Duodenal mucosa (tissue), 2 donors: ENCODE measurements around the gene ROBO1.

Source experiments
- H3K27ac ChIP-seq: one replicate; pipeline ENCODE4 v1.7.0; 2013; ENCODE audit warnings: low read depth, low read length
- H3K27me3 ChIP-seq, 2 donors: one replicate each; pipeline ENCODE4 v1.7.0; 2013; ENCODE audit warnings: low read length in 2 of 2, control low read depth in 1 of 2; ENCODE audit not compliant: insufficient read depth in 2 of 2, control insufficient read depth in 1 of 2
- H3K36me3 ChIP-seq, 2 donors: one replicate each; pipeline ENCODE4 v1.7.0; 2013; ENCODE audit warnings: low read length in 2 of 2, control low read depth in 1 of 2; ENCODE audit not compliant: insufficient read depth in 2 of 2, control insufficient read depth in 1 of 2
- H3K4me1 ChIP-seq, 2 donors: one replicate each; pipeline ENCODE4 v1.7.0; 2013; ENCODE audit warnings: low read length in 2 of 2, control low read depth in 1 of 2; ENCODE audit not compliant: insufficient read depth in 2 of 2, control insufficient read depth in 1 of 2
- H3K4me3 ChIP-seq, 2 donors: one replicate each; pipeline ENCODE4 v1.7.0; 2013; ENCODE audit warnings: low read length in 2 of 2, low read depth in 1 of 2
- H3K9ac ChIP-seq, 2 donors: one replicate each; pipeline ENCODE4 v1.7.0; 2013; ENCODE audit warnings: low read length in 2 of 2, low read depth in 1 of 2
- H3K9me3 ChIP-seq, 2 donors: one replicate each; pipeline ENCODE4 v1.7.0; 2013; ENCODE audit warnings: low read length in 2 of 2, control low read depth in 1 of 2; ENCODE audit not compliant: control insufficient read depth in 1 of 2

ROBO1 gene

GRCh38 chr3:78974181-78974790 is 793.5 kb downstream of the ROBO1 start:
- Histone ChIP-seq H3K4me1 (no peaks in the 10 kb centered on the region), H3K36me3 (no peaks in the 10 kb centered on the region), H3K9me3 (no peaks in the 10 kb centered on the region), H3K9ac (no peak overlapping the region), H3K27ac (no peak overlapping the region), H3K4me3 (no peak overlapping the region), H3K27me3 (no peaks in the 10 kb centered on the region)

- Histone ChIP-seq H3K9me3 (no peaks in the 10 kb centered on the region), H3K4me3 (no peak overlapping the region), H3K36me3 (no peaks in the 10 kb centered on the region), H3K9ac (no peak overlapping the region), H3K27ac (no peak overlapping the region), H3K4me1 (no peaks in the 10 kb centered on the region), H3K27me3 (no peaks in the 10 kb centered on the region)
Observed at GRCh38 chr3:78972617-78973301, 795.0 kb downstream of the ROBO1 start.

- H3K4me1 ChIP-seq: no peaks in the 10 kb centered on the region
Observed at GRCh38 chr3:78970656-78971055, 797.1 kb downstream of the ROBO1 start.

GRCh38 chr3:78969483-78969882 is 798.3 kb downstream of the ROBO1 start:
- Histone ChIP-seq H3K4me1 (no peaks in the 10 kb centered on the region), H3K27ac (no peak overlapping the region), H3K9me3 (no peaks in the 10 kb centered on the region), H3K4me3 (no peak overlapping the region), H3K36me3 (no peaks in the 10 kb centered on the region), H3K9ac (no peak overlapping the region), H3K27me3 (no peaks in the 10 kb centered on the region)

More at GRCh38 chr3:78970656-78971055, 797.1 kb downstream of the ROBO1 start:
- Histone ChIP-seq H3K27ac (no peak overlapping the region), H3K9ac (no peak overlapping the region), H3K27me3 (no peaks in the 10 kb centered on the region), H3K9me3 (no peaks in the 10 kb centered on the region), H3K36me3 (no peaks in the 10 kb centered on the region), H3K4me3 (no peak overlapping the region)

- Histone ChIP-seq H3K27me3 (no peaks in the 10 kb centered on the region), H3K4me1 (no peaks in the 10 kb centered on the region), H3K4me3 (no peak overlapping the region), H3K27ac (no peak overlapping the region), H3K9me3 (no peaks in the 10 kb centered on the region), H3K9ac (no peak overlapping the region), H3K36me3 (no peaks in the 10 kb centered on the region)
Observed at GRCh38 chr3:78967061-78967460, 800.7 kb downstream of the ROBO1 start.

GRCh38 chr3:78963771-78964170 is 804.0 kb downstream of the ROBO1 start:
- H3K36me3 ChIP-seq: no peaks in the 10 kb centered on the region
- no peaks in the 10 kb centered on the region for H3K4me1 ChIP-seq
- no peak overlapping the region for H3K9ac ChIP-seq
- H3K9me3 ChIP-seq: no peaks in the 10 kb centered on the region
- no peak overlapping the region for H3K4me3 ChIP-seq
- H3K27me3 ChIP-seq: no peaks in the 10 kb centered on the region
- no peak overlapping the region for H3K27ac ChIP-seq

GRCh38 chr3:78957456-78957855 is 810.3 kb downstream of the ROBO1 start:
- Histone ChIP-seq H3K9me3 (no peaks in the 10 kb centered on the region), H3K4me1 (no peaks in the 10 kb centered on the region), H3K27me3 (no peaks in the 10 kb centered on the region), H3K27ac (no peak overlapping the region), H3K4me3 (no peak overlapping the region), H3K36me3 (no peaks in the 10 kb centered on the region), H3K9ac (no peak overlapping the region)

GRCh38 chr3:78951342-78951945 is 816.4 kb downstream of the ROBO1 start:
- Histone ChIP-seq H3K36me3 (no peaks in the 10 kb centered on the region), H3K4me1 (no peaks in the 10 kb centered on the region), H3K27ac (no peak overlapping the region), H3K4me3 (no peak overlapping the region), H3K9ac (no peak overlapping the region), H3K27me3 (no peaks in the 10 kb centered on the region), H3K9me3 (no peaks in the 10 kb centered on the region)

- no peak overlapping the region for H3K4me3 ChIP-seq
- no peaks in the 10 kb centered on the region for H3K36me3 ChIP-seq
- H3K27ac ChIP-seq: no peak overlapping the region
- H3K27me3 ChIP-seq: no peaks in the 10 kb centered on the region
- H3K9me3 ChIP-seq: no peaks in the 10 kb centered on the region
- no peak overlapping the region for H3K9ac ChIP-seq
- no peaks in the 10 kb centered on the region for H3K4me1 ChIP-seq
Observed at GRCh38 chr3:78941587-78941986, 826.2 kb downstream of the ROBO1 start.

GRCh38 chr3:78940626-78941025 is 827.2 kb downstream of the ROBO1 start:
- Histone ChIP-seq H3K36me3 (no peaks in the 10 kb centered on the region), H3K9me3 (no peaks in the 10 kb centered on the region), H3K27ac (no peak overlapping the region), H3K4me1 (no peaks in the 10 kb centered on the region), H3K4me3 (no peak overlapping the region), H3K9ac (no peak overlapping the region), H3K27me3 (no peaks in the 10 kb centered on the region)
